DND-41 (cell line): ENCODE measurements around the gene SPAG16.

Source experiments
- EZH2 ChIP-seq: IDR thresholded peaks from 3 replicates; pipeline ENCODE4 v1.6.1; 2012; ENCODE audit warnings: borderline replicate concordance, low read depth, mild to moderate bottlenecking, moderate library complexity, low read length, inconsistent platforms; ENCODE audit not compliant: severe bottlenecking
- TF ChIP-seq, protein P1 (sequence below): IDR thresholded peaks from 2 replicates; pipeline ENCODE4 v1.5.1; 2012; ENCODE audit warnings: borderline replicate concordance, low read length, moderate library complexity, mild to moderate bottlenecking; ENCODE audit not compliant: poor library complexity, severe bottlenecking; ENCODE audit errors: extremely low read depth

DNA sequence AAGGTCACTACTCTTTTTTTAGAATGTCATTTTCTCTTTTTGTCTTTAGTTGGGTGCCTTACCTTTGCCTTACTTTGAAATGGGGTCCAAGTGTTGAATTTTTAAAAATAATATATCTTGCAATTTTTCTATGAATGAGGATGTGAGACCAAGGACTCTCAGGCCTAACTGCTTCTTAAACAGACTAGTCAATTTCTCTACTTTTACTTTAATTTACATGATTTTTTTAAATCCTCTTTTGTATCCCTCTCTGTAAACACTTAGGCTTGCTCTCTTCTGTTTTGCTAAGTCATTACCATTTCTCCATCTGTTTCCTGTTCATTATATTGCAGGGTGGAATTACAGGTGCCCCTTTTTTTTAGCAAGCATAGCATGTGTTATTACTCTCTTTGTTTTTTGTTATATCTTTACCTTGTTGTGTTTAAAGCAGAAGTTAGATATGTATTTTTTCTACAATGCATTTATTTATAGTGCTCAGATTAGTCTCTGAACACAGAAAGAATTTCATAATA lies 261.8 kb downstream of the SPAG16 start:
- TF ChIP-seq, protein P1, sequence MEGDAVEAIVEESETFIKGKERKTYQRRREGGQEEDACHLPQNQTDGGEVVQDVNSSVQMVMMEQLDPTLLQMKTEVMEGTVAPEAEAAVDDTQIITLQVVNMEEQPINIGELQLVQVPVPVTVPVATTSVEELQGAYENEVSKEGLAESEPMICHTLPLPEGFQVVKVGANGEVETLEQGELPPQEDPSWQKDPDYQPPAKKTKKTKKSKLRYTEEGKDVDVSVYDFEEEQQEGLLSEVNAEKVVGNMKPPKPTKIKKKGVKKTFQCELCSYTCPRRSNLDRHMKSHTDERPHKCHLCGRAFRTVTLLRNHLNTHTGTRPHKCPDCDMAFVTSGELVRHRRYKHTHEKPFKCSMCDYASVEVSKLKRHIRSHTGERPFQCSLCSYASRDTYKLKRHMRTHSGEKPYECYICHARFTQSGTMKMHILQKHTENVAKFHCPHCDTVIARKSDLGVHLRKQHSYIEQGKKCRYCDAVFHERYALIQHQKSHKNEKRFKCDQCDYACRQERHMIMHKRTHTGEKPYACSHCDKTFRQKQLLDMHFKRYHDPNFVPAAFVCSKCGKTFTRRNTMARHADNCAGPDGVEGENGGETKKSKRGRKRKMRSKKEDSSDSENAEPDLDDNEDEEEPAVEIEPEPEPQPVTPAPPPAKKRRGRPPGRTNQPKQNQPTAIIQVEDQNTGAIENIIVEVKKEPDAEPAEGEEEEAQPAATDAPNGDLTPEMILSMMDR: no peak
- TF ChIP-seq EZH2: no peak
